Endodermal cell (in vitro differentiated cells): ENCODE data around the gene C1orf105. TPM values are rescaled to one million over a fixed set of nuclear protein-coding genes. Genes with fewer than 3 reads are reported as not detected.
A peak's percentile ranks its signal among the peaks of the same experiment; 100 is the strongest.

Experiments
- DNase-seq: peaks from one replicate; pipeline ENCODE4 v3.0.0-alpha.2; 2017
- H3K27ac ChIP-seq: 2 replicates; pipeline ENCODE4 v1.5.1; 2013; ENCODE audit warnings: mild to moderate bottlenecking, low read depth, low read length, moderate library complexity
- H3K27me3 ChIP-seq: 2 replicates; pipeline ENCODE4 v1.6.1; 2013; ENCODE audit warnings: mild to moderate bottlenecking, low read length, moderate library complexity; ENCODE audit not compliant: insufficient read depth, control insufficient read depth, poor library complexity, severe bottlenecking
- H3K36me3 ChIP-seq: 2 replicates; pipeline ENCODE4 v1.7.0; 2013; ENCODE audit warnings: mild to moderate bottlenecking, low read length, moderate library complexity; ENCODE audit not compliant: control insufficient read depth, insufficient read depth
- H3K4me1 ChIP-seq: one replicate; pipeline ENCODE4 v1.7.0; 2013; ENCODE audit warnings: low read length; ENCODE audit not compliant: control insufficient read depth, insufficient read depth
- H3K4me3 ChIP-seq: 2 replicates; pipeline ENCODE4 v1.5.1; 2013; ENCODE audit warnings: mild to moderate bottlenecking, low read length, moderate library complexity
- H3K9ac ChIP-seq: 2 replicates; pipeline ENCODE4 v1.6.1; 2013; ENCODE audit warnings: mild to moderate bottlenecking, low read length, moderate library complexity; ENCODE audit not compliant: poor library complexity, severe bottlenecking; ENCODE audit errors: extremely low read depth
- H3K9me3 ChIP-seq: 2 replicates; pipeline ENCODE4 v1.6.1; 2013; ENCODE audit warnings: mild to moderate bottlenecking, low read length, moderate library complexity; ENCODE audit not compliant: control insufficient read depth
- H3K27ac Mint-ChIP-seq: 2 replicates; pipeline ENCODE4 v1.8.0; 2020; ENCODE audit warnings: mixed read lengths
- H3K27me3 Mint-ChIP-seq: 2 replicates; pipeline ENCODE4 v1.8.0; 2021; ENCODE audit warnings: mild to moderate bottlenecking, mixed read lengths; ENCODE audit not compliant: insufficient read depth
- H3K36me3 Mint-ChIP-seq: 2 replicates; pipeline ENCODE4 v1.8.0; 2020; ENCODE audit warnings: low read depth, mixed read lengths
- H3K4me1 Mint-ChIP-seq: 2 replicates; pipeline ENCODE4 v1.8.0; 2020; ENCODE audit warnings: mixed read lengths
- H3K4me3 Mint-ChIP-seq: 2 replicates; pipeline ENCODE4 v1.8.0; 2020; ENCODE audit warnings: mild to moderate bottlenecking, moderate library complexity, mixed read lengths
- H3K9me3 Mint-ChIP-seq: 2 replicates; pipeline ENCODE4 v1.8.0; 2020; ENCODE audit warnings: mild to moderate bottlenecking, mixed read lengths
- WGBS, 2 experiments: methylation state at CpG; one replicate each; pipeline versions ENCODE4 v1.1.5 to v1.1.7; 2013; ENCODE audit warnings: missing lambda C conversion rate in 2 of 2, mixed read lengths in 1 of 2; ENCODE audit not compliant: insufficient coverage in 1 of 2, insufficient read length in 1 of 2; 5-methylcytosine and 5-hydroxymethylcytosine counted together
- total RNA-seq, 2 donors: library from RNA; stranded (reverse); fragmentation: NEBNext Ultra II Directional in 1 of 2; extraction: Animal tissue kit (Norgen Biotek cat#: 25700) in 1 of 2; gene quantifications; 2 replicates in 1 of 2; 3 replicates in 1 of 2; pipeline ENCODE4 v1.2.1, GENCODE V29; 2021
- TF ChIP-seq, protein P1 (sequence below): fragments of 200-600 bp; sonication (generic); conservative IDR thresholded peaks from 2 replicates; pipeline ENCODE4 v1.5.0; 2021; ENCODE audit warnings: antibody characterized with exemption, mild to moderate bottlenecking

C1orf105 gene
- total RNA-seq, 2 donors from 2014 or later, result not detected

GRCh38 chr1:172496678-172497077, 76.2 kb downstream of the C1orf105 start:
- TF ChIP-seq, protein P1, sequence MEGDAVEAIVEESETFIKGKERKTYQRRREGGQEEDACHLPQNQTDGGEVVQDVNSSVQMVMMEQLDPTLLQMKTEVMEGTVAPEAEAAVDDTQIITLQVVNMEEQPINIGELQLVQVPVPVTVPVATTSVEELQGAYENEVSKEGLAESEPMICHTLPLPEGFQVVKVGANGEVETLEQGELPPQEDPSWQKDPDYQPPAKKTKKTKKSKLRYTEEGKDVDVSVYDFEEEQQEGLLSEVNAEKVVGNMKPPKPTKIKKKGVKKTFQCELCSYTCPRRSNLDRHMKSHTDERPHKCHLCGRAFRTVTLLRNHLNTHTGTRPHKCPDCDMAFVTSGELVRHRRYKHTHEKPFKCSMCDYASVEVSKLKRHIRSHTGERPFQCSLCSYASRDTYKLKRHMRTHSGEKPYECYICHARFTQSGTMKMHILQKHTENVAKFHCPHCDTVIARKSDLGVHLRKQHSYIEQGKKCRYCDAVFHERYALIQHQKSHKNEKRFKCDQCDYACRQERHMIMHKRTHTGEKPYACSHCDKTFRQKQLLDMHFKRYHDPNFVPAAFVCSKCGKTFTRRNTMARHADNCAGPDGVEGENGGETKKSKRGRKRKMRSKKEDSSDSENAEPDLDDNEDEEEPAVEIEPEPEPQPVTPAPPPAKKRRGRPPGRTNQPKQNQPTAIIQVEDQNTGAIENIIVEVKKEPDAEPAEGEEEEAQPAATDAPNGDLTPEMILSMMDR, result no peak
- DNase-seq, result no peak
- 70 to 86% methylated on average over 1 of the region's 1 CpG for WGBS, 2 experiments
- peak overlapping the region; percentile 40 for H3K4me3 ChIP-seq
- no peaks in the 10 kb centered on the region for H3K36me3 ChIP-seq
- no peak overlapping the region for H3K27ac Mint-ChIP-seq
- peaks cover 3% of the 10 kb centered on the region for H3K27me3 Mint-ChIP-seq
- peaks cover 7% of the 10 kb centered on the region for H3K27me3 ChIP-seq
- peaks cover 34% of the 10 kb centered on the region for H3K4me1 Mint-ChIP-seq
- no peaks in the 10 kb centered on the region for H3K9me3 ChIP-seq
- no peaks in the 10 kb centered on the region for H3K9me3 Mint-ChIP-seq
- H3K4me1 ChIP-seq, result peaks cover 10% of the 10 kb centered on the region
- no peak overlapping the region for H3K9ac ChIP-seq
- H3K36me3 Mint-ChIP-seq, result no peaks in the 10 kb centered on the region
- H3K4me3 Mint-ChIP-seq, result no peak overlapping the region
- peak overlapping the region; percentile 59 for H3K27ac ChIP-seq

GRCh38 chr1:172497230-172497629, 76.7 kb downstream of the C1orf105 start:
- no peak overlapping the region for H3K4me3 Mint-ChIP-seq

GRCh38 chr1:172498857-172499256, 78.4 kb downstream of the C1orf105 start:
- Mint-ChIP-seq H3K36me3 (no peaks in the 10 kb centered on the region), H3K27me3 (no peaks in the 10 kb centered on the region), H3K27ac (no peak overlapping the region), H3K4me3 (no peak overlapping the region), H3K4me1 (peaks cover 34% of the 10 kb centered on the region), H3K9me3 (no peaks in the 10 kb centered on the region)
- TF ChIP-seq, protein P1, result no peak
- Histone ChIP-seq H3K9me3 (no peaks in the 10 kb centered on the region), H3K36me3 (no peaks in the 10 kb centered on the region), H3K4me3 (no peak overlapping the region), H3K27ac (no peak overlapping the region), H3K4me1 (peaks cover 10% of the 10 kb centered on the region), H3K27me3 (peaks cover under 1% of the 10 kb centered on the region), H3K9ac (no peak overlapping the region)
- no peak for DNase-seq
- WGBS, 2 experiments, result 95 to 100% methylated on average over 2 of the region's 2 CpGs

More at GRCh38 chr1:172497230-172497629, 76.7 kb downstream of the C1orf105 start:
- Histone ChIP-seq H3K4me1 (peaks cover 10% of the 10 kb centered on the region), H3K27ac (peak overlapping the region; percentile 59), H3K4me3 (peak overlapping the region; percentile 40), H3K36me3 (no peaks in the 10 kb centered on the region), H3K9me3 (no peaks in the 10 kb centered on the region), H3K27me3 (peaks cover 7% of the 10 kb centered on the region), H3K9ac (no peak overlapping the region)
- Mint-ChIP-seq H3K4me1 (peaks cover 34% of the 10 kb centered on the region), H3K27ac (peak overlapping the region; percentile 80), H3K9me3 (no peaks in the 10 kb centered on the region), H3K27me3 (peaks cover 3% of the 10 kb centered on the region), H3K36me3 (no peaks in the 10 kb centered on the region)
- 19 to 33% methylated on average over 4 to 5 of the region's 5 CpGs for WGBS, 2 experiments
- TF ChIP-seq, protein P1, result no peak
- peak; percentile 84 for DNase-seq
